WTC11 (cell line): ENCODE measurements around the gene PPP4C. TPM values are rescaled to one million over a fixed set of nuclear protein-coding genes. Genes with fewer than 3 reads are reported as not detected.

ENCODE experiments used
- ATAC-seq: fragments of 200-7000 bp; cut with Tn5 transposase; 2 replicates; pipeline ENCODE4 v1.10.0; 2021; ENCODE audit warnings: mild to moderate bottlenecking, moderate library complexity
- CTCF ChIA-PET: fragments of 300-600 bp; sonication (Branson Sonifier 250); formaldehyde crosslinking; loops from one replicate; lab custom pipeline; 2021; ENCODE audit warnings: antibody characterized with exemption; lab: Charles Lee
- POLR2A ChIA-PET: fragments of 350-600 bp; sonication (Branson Sonifier 250); formaldehyde crosslinking; loops from one replicate; lab custom pipeline; 2021; ENCODE audit warnings: antibody characterized with exemption; lab: Charles Lee
- DNase-seq: peaks from one replicate; pipeline ENCODE4 v3.0.0; 2021; ENCODE audit warnings: low spot score
- H3K27ac Mint-ChIP-seq: 2 replicates; pipeline ENCODE4 v1.8.0; 2021; ENCODE audit warnings: mixed read lengths
- H3K27me3 Mint-ChIP-seq: 2 replicates; pipeline ENCODE4 v1.8.0; 2021; ENCODE audit warnings: low read depth, mild to moderate bottlenecking, moderate library complexity, mixed read lengths
- H3K36me3 Mint-ChIP-seq: 2 replicates; pipeline ENCODE4 v1.8.0; 2021; ENCODE audit warnings: mixed read lengths
- H3K4me1 Mint-ChIP-seq: 2 replicates; pipeline ENCODE4 v1.8.0; 2022; ENCODE audit warnings: mixed read lengths
- H3K4me3 Mint-ChIP-seq: 2 replicates; pipeline ENCODE4 v1.8.0; 2021; ENCODE audit warnings: mild to moderate bottlenecking, moderate library complexity, mixed read lengths
- H3K9me3 Mint-ChIP-seq: 2 replicates; pipeline ENCODE4 v1.8.0; 2021; ENCODE audit warnings: mixed read lengths
- ELF4 ChIP-seq: sonication (generic); formaldehyde crosslinking; IDR thresholded peaks from 2 replicates; pipeline ENCODE4 v1.8.1; 2022; ENCODE audit warnings: low read depth, mild to moderate bottlenecking, moderate library complexity, missing genetic modification reagents
- ETV6 ChIP-seq: sonication (generic); formaldehyde crosslinking; IDR thresholded peaks from 2 replicates; pipeline ENCODE4 v1.8.1; 2022; ENCODE audit warnings: mild to moderate bottlenecking, missing genetic modification reagents
- FOXJ3 ChIP-seq: sonication (generic); formaldehyde crosslinking; IDR thresholded peaks from 2 replicates; pipeline ENCODE4 v1.9.0; 2021; ENCODE audit warnings: missing genetic modification reagents, mild to moderate bottlenecking, borderline replicate concordance
- MYBL2 ChIP-seq: sonication (generic); formaldehyde crosslinking; IDR thresholded peaks from 2 replicates; pipeline ENCODE4 v1.8.1; 2023; ENCODE audit warnings: mild to moderate bottlenecking, moderate library complexity, missing genetic modification reagents
- NFE2L1 ChIP-seq: sonication (generic); formaldehyde crosslinking; IDR thresholded peaks from 2 replicates; pipeline ENCODE4 v1.8.1; 2023; ENCODE audit warnings: missing genetic modification reagents
- SMAD3 ChIP-seq: sonication (generic); formaldehyde crosslinking; IDR thresholded peaks from 2 replicates; pipeline ENCODE4 v1.8.0; 2022; ENCODE audit warnings: missing genetic modification reagents, mild to moderate bottlenecking, borderline replicate concordance
- SP1 ChIP-seq: sonication (generic); formaldehyde crosslinking; conservative IDR thresholded peaks from 2 replicates; pipeline ENCODE4 v1.8.1; 2022; ENCODE audit warnings: missing genetic modification reagents
- ZBTB21 ChIP-seq: sonication (generic); formaldehyde crosslinking; IDR thresholded peaks from 2 replicates; pipeline ENCODE4 v1.8.1; 2023; ENCODE audit warnings: mild to moderate bottlenecking, missing genetic modification reagents, borderline replicate concordance
- ZNF232 ChIP-seq: sonication (generic); formaldehyde crosslinking; IDR thresholded peaks from 2 replicates; pipeline ENCODE4 v1.8.0; 2022; ENCODE audit warnings: mild to moderate bottlenecking, missing genetic modification reagents
- total RNA-seq: library from RNA; stranded (reverse); gene quantifications from 3 replicates; pipeline ENCODE4 v1.2.3, GENCODE V29; 2021
- TF ChIP-seq, protein P1 (sequence below): sonication (generic); formaldehyde crosslinking; IDR thresholded peaks from 2 replicates; pipeline ENCODE4 v1.8.0; 2023; ENCODE audit warnings: missing genetic modification reagents
- TF ChIP-seq, protein P2 (sequence below): sonication (generic); formaldehyde crosslinking; IDR thresholded peaks from 2 replicates; pipeline ENCODE4 v1.8.1; 2023; ENCODE audit warnings: mild to moderate bottlenecking, missing genetic modification reagents
- TF ChIP-seq, protein P3 (sequence below): sonication (generic); formaldehyde crosslinking; conservative IDR thresholded peaks from 2 replicates; pipeline ENCODE4 v1.8.1; 2022; ENCODE audit warnings: mild to moderate bottlenecking, missing genetic modification reagents
- TF ChIP-seq, protein P4 (sequence below): fragments of 250-450 bp; sonication (Bioruptor Pico); IDR thresholded peaks from 2 replicates; pipeline ENCODE4 v1.8.0; 2021; ENCODE audit warnings: mild to moderate bottlenecking
- TF ChIP-seq, protein P5 (sequence below): sonication (generic); formaldehyde crosslinking; IDR thresholded peaks from 2 replicates; pipeline ENCODE4 v1.8.1; 2023; ENCODE audit warnings: mild to moderate bottlenecking, missing genetic modification reagents
- TF ChIP-seq, protein P6 (sequence below): sonication (generic); formaldehyde crosslinking; IDR thresholded peaks from 2 replicates; pipeline ENCODE4 v1.8.0; 2022; ENCODE audit warnings: mild to moderate bottlenecking, missing genetic modification reagents
- TF ChIP-seq, protein P7 (sequence below): fragments of 250-450 bp; sonication (Bioruptor Pico); conservative IDR thresholded peaks from 2 replicates; pipeline ENCODE4 v1.9.0; 2021; ENCODE audit warnings: mild to moderate bottlenecking

The PPP4C gene
- total RNA-seq, 1 experiment from 2014 or later: 164 TPM

DNA sequence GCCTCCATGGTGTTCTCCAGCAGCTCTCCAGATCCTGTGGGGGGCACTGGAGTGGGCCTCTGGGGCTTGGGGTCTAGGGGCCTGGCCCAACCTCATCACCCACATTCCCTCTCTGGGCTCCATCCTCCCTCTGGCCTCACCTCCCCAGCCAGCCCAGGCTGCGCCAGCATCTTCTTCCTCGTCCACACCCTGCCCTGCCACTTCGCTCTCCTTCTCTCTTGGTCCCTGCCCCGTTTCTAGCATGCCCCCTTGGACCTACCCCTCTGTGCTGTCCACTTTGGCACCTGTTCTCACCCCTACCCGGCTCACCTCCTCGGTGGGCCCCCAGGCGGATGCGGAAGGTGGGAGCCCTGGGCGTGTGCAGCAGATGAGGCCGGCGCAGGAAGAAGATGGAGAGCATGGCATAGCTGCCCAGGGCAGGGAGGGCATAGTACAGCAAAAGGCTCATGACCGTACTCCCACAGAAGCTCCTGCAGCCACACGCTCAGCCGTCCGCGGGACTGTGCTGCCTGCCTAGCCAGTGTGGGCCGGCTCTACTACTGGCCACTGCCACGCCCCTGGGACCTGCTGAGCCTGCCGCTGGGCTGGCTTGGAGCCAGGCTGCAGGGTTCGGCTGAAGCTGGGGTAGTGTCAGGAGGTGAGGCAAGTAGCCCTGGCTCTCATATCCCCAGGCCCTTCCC lies 37.4 kb downstream of the PPP4C start, which contains the start of gene GDPD3:
Gene GDPD3 (minus strand): TSS at position 507 of the 680 bp plus-strand sequence. CDS start 59 bp downstream, at position 448.
- CTCF ChIA-PET: interaction anchor here (0.6 to 6.9 kb wide), 31 partner anchors 8 to 545 kb away, joined by 3 to 129 read pairs (median 10); partner anchors contain the start of genes ALDOA, CD2BP2, CORO1A and DCTPP1
- no peak for DNase-seq

DNA sequence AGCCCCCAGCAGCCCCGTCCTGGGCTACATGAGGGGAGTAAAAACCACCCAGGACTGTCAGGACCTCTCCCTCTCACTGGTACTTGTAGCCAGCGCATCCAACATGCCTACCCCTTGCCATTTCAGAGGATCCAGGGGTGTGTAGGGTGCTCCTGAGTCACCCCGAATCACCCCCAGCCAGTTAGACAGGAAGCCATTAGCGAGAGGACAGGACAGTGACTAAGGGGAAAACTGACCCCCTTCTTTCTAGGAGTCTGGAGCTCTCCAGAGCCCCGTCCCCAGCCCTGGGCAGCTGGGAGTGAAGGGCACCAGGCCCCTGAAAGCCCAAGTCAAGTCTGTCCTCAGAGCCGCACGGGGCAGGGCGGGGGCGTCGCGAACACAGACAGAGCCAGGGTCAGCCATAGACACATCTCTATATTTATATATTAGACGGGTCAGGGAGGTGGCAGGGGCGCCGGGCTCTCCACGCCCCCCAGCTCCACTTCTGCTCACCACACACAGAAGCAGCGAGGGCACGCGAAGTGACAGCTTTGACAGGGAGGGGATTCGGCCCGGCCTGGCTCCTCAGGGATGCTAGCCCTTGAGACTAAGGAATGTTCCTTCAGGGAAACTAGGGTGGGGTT lies 38.0 kb downstream of the PPP4C start:
- Mint-ChIP-seq H3K36me3 (no peaks in the 10 kb centered on the region; the same call in 1 of the 2 replicates), H3K4me3 (no peak overlapping the region), H3K27ac (no peak overlapping the region), H3K9me3 (no peaks in the 10 kb centered on the region), H3K4me1 (peaks cover 3% of the 10 kb centered on the region), H3K27me3 (no peaks in the 10 kb centered on the region)
- ChIA-PET CTCF (interaction anchor here (0.6 to 6.9 kb wide), 8 partner anchors 11 to 316 kb away, joined by 3 to 129 read pairs (median 16); partner anchors contain the start of genes CORO1A, DCTPP1, TBX6 and ZNF48), POLR2A (interaction anchor here (0.9 kb wide), 1 partner anchor 22 kb away, joined by 3 read pairs; the partner anchor contains the start of gene TBX6)
- TF ChIP-seq, protein P1, sequence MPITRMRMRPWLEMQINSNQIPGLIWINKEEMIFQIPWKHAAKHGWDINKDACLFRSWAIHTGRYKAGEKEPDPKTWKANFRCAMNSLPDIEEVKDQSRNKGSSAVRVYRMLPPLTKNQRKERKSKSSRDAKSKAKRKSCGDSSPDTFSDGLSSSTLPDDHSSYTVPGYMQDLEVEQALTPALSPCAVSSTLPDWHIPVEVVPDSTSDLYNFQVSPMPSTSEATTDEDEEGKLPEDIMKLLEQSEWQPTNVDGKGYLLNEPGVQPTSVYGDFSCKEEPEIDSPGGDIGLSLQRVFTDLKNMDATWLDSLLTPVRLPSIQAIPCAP (CRISPR knock-in tag): no peak
- DNase-seq: no peak
- ATAC-seq: no peak

More for the DNA sequence above, 37.4 kb downstream of the PPP4C start, which contains the start of gene GDPD3:
- no peak within 1 kb of the TSS for H3K27ac Mint-ChIP-seq
- TF ChIP-seq ZBTB21 (CRISPR knock-in tag) (no peak), SP1 (CRISPR knock-in tag) (peak; percentile 42), SMAD3 (no peak), NFE2L1 (CRISPR knock-in tag) (0 out of 2 replicates have a peak, but pooled peaks have one; percentile 39), MYBL2 (CRISPR knock-in tag) (0 out of 2 replicates have a peak, but pooled peaks have one; percentile 9)
- TF ChIP-seq, protein P2, sequence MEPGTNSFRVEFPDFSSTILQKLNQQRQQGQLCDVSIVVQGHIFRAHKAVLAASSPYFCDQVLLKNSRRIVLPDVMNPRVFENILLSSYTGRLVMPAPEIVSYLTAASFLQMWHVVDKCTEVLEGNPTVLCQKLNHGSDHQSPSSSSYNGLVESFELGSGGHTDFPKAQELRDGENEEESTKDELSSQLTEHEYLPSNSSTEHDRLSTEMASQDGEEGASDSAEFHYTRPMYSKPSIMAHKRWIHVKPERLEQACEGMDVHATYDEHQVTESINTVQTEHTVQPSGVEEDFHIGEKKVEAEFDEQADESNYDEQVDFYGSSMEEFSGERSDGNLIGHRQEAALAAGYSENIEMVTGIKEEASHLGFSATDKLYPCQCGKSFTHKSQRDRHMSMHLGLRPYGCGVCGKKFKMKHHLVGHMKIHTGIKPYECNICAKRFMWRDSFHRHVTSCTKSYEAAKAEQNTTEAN (CRISPR knock-in tag): 0 out of 2 replicates have a peak, but pooled peaks have one; percentile 9
- TF ChIP-seq, protein P3, sequence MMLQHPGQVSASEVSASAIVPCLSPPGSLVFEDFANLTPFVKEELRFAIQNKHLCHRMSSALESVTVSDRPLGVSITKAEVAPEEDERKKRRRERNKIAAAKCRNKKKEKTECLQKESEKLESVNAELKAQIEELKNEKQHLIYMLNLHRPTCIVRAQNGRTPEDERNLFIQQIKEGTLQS: 0 out of 2 replicates have a peak, but pooled peaks have one; percentile 20
- TF ChIP-seq, protein P4, sequence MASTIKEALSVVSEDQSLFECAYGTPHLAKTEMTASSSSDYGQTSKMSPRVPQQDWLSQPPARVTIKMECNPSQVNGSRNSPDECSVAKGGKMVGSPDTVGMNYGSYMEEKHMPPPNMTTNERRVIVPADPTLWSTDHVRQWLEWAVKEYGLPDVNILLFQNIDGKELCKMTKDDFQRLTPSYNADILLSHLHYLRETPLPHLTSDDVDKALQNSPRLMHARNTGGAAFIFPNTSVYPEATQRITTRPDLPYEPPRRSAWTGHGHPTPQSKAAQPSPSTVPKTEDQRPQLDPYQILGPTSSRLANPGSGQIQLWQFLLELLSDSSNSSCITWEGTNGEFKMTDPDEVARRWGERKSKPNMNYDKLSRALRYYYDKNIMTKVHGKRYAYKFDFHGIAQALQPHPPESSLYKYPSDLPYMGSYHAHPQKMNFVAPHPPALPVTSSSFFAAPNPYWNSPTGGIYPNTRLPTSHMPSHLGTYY (CRISPR knock-in tag): 0 out of 2 replicates have a peak, but pooled peaks have one; percentile 10
- peaks cover 3% of the 10 kb centered on the region for H3K4me1 Mint-ChIP-seq
- H3K27me3 Mint-ChIP-seq: no peaks in the 10 kb centered on the region
- POLR2A ChIA-PET: interaction anchor here (0.9 kb wide), 1 partner anchor 21 kb away, joined by 3 read pairs; the partner anchor contains the start of gene TBX6
- H3K4me3 Mint-ChIP-seq: no peak within 1 kb of the TSS
- no peaks in the 10 kb centered on the region; the same call in 1 of the 2 replicates for H3K36me3 Mint-ChIP-seq
- no peak; the same call in 1 of the 2 replicates for ATAC-seq
- H3K9me3 Mint-ChIP-seq: no peaks in the 10 kb centered on the region

DNA sequence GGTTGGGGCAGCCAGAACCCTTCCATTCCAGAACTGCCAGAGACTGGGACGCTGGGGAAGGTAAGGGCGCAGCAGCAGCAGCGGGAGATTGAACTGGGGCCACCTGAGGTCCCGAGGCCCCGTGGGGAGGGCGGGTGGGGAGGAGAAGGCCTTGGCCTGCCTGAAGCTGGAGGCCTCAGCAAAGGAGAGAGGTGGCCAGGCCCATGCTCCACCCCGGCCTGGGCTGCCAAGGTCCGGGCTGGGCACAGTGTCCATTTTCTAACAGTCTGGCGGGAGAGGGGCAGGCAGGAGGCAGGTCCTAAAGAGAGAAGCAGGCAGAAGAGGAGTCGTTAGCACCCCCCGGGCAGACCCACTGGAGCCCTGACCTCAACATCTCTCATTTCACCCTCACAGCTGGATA lies 38.6 kb downstream of the PPP4C start:
- DNase-seq (no peak), ATAC-seq (no peak)
- CTCF ChIA-PET: interaction anchor here (1.2 to 6.9 kb wide), 3 partner anchors 12 to 501 kb away, joined by 4 to 129 read pairs (median 33); partner anchors contain the start of gene TBX6
- Mint-ChIP-seq H3K27ac (no peak overlapping the region), H3K27me3 (no peaks in the 10 kb centered on the region), H3K4me1 (peaks cover 3% of the 10 kb centered on the region), H3K36me3 (peaks cover 2% of the 10 kb centered on the region; the same call in 1 of the 2 replicates), H3K9me3 (no peaks in the 10 kb centered on the region), H3K4me3 (no peak overlapping the region)
- POLR2A ChIA-PET: interaction anchor here (0.6 to 0.9 kb wide), 2 partner anchors 22 to 1161 kb away, joined by 3 to 4 read pairs; partner anchors contain the start of gene TBX6
- no peak for TF ChIP-seq ETV6 (CRISPR knock-in tag)
- TF ChIP-seq ZNF232 (CRISPR knock-in tag): no peak
- TF ChIP-seq, protein P5, sequence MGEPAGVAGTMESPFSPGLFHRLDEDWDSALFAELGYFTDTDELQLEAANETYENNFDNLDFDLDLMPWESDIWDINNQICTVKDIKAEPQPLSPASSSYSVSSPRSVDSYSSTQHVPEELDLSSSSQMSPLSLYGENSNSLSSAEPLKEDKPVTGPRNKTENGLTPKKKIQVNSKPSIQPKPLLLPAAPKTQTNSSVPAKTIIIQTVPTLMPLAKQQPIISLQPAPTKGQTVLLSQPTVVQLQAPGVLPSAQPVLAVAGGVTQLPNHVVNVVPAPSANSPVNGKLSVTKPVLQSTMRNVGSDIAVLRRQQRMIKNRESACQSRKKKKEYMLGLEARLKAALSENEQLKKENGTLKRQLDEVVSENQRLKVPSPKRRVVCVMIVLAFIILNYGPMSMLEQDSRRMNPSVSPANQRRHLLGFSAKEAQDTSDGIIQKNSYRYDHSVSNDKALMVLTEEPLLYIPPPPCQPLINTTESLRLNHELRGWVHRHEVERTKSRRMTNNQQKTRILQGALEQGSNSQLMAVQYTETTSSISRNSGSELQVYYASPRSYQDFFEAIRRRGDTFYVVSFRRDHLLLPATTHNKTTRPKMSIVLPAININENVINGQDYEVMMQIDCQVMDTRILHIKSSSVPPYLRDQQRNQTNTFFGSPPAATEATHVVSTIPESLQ: no peak
- TF ChIP-seq, protein P6, sequence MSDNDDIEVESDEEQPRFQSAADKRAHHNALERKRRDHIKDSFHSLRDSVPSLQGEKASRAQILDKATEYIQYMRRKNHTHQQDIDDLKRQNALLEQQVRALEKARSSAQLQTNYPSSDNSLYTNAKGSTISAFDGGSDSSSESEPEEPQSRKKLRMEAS (CRISPR knock-in tag): no peak
- TF ChIP-seq FOXJ3 (CRISPR knock-in tag): no peak
- TF ChIP-seq, protein P7, sequence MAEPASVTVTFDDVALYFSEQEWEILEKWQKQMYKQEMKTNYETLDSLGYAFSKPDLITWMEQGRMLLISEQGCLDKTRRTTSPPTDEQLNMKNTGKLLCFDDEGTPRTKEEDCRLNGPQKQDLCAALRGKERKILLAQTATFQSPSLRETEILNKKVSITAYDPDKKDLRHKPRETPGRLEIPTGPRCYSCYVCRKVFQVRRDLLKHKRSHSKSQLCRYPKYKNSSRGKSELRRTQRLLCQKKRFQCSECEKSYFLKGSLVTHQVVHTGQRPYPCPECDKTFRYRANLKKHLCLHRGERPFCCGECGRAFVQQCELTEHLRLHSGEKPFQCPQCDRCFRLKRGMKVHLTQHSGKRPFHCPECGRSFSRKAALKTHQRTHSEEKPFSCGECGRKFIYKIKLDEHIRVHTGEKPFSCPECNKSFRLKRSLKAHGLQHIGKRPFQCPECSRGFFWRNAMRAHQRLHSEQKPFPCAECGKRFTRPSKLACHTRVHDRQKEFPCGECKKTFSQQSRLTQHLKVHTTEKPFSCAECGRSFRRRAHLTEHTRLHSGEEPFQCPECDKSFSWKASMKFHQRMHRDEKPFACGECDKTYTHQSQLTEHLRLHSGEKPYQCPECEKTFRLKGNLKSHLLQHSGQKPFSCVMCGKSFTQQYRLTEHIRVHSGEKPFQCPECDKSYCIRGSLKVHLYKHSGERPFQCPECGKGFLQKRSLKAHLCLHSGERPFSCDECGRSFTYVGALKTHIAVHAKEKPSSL (CRISPR knock-in tag): no peak
- TF ChIP-seq ELF4 (CRISPR knock-in tag): no peak
- no peak for TF ChIP-seq NFE2L1 (CRISPR knock-in tag)
